ENCODE data around the gene RHOD. TPM values are rescaled to one million over a fixed set of nuclear protein-coding genes. Genes with fewer than 3 reads are reported as not detected.

RHOD gene
- total and polyA plus RNA-seq, 10 of the 15 experiments (the other 5 are each of a cell fraction or from before 2014, with no cell fraction given): 0.15 to 2.6 (median 1.9) TPM; not detected in 2

GRCh38 chr11:67043572-67044349 is 12.9 kb upstream of the RHOD start:
- H2AFZ ChIP-seq (ENCODE audit: control insufficient read depth, low read depth, low read length): no peak overlapping the region
- H3K27ac ChIP-seq (ENCODE audit: control insufficient read depth, insufficient read depth): no peak overlapping the region
- no peak overlapping the region for H3K9ac ChIP-seq (ENCODE audit: control insufficient read depth, insufficient read depth, low read length)
- H3K9me3 ChIP-seq (replicated peaks; ENCODE audit: control insufficient read depth, insufficient read depth, low read length): no peaks in the 10 kb centered on the region
- no peak for FAIRE-seq
- ATAC-seq: no peak
- no TSS peak for BruUV-seq (replicated peaks)
- ChIA-PET SMC1A (ENCODE audit: uncharacterized antibody, unreplicated experiment) (interaction anchor here (1.0 kb wide), 1 partner anchor 29 kb away, joined by 3 read pairs; no protein-coding TSS in a partner anchor), CTCF (interaction anchor here (0.9 kb wide), 1 partner anchor 18 kb away, joined by 3 read pairs; no protein-coding TSS in a partner anchor), RAD21 (ENCODE audit: unreplicated experiment) (interaction anchor here (1.3 kb wide), 1 partner anchor 18 kb away, joined by 3 read pairs; no protein-coding TSS in a partner anchor), POLR2A (interaction anchor here (0.6 kb wide), 1 partner anchor 441 kb away, joined by 3 read pairs; no protein-coding TSS in a partner anchor)
- no peak for DNase-seq (ENCODE audit: low read depth, low spot score)
- no peak overlapping the region for H3K4me2 ChIP-seq (ENCODE audit: control insufficient read depth, insufficient read depth)
- H3K36me3 ChIP-seq (ENCODE audit: control insufficient read depth in 2 of 2, insufficient read depth in 2 of 2, low read length in 1 of 2): no peaks in the 10 kb centered on the region
- no peaks in the 10 kb centered on the region for H4K20me1 ChIP-seq (ENCODE audit: control insufficient read depth, insufficient read depth)
- H3K79me2 ChIP-seq (ENCODE audit: control insufficient read depth, insufficient read depth, low read length): no peaks in the 10 kb centered on the region
- intact Hi-C loops (cut with micrococcal nuclease; ENCODE audit: unreplicated experiment): no loop called here
- no peak for TF ChIP-seq NFXL1 (IDR thresholded peaks at IDR 0.05; ENCODE audit: borderline replicate concordance)
- WGBS (ENCODE audit: insufficient coverage, insufficient replicate concordance, low lambda C conversion rate, missing lambda C conversion rate): 79% methylated on average over 18 of the region's 18 CpGs
- H3K27me3 ChIP-seq (replicated peaks in 1 of 2; ENCODE audit: control insufficient read depth in 2 of 2, insufficient read depth in 2 of 2, low read length in 1 of 2): peaks cover 0 to 11% of the 10 kb centered on the region in 2 experiments; a peak in 3 of 4 replicates
- in situ Hi-C loops (cut with MboI): no loop called here
- H3K4me1 ChIP-seq (ENCODE audit: control insufficient read depth, insufficient read depth, low read length): peaks cover 22% of the 10 kb centered on the region
- H3K4me3 ChIP-seq: no peak overlapping the region

DNA sequence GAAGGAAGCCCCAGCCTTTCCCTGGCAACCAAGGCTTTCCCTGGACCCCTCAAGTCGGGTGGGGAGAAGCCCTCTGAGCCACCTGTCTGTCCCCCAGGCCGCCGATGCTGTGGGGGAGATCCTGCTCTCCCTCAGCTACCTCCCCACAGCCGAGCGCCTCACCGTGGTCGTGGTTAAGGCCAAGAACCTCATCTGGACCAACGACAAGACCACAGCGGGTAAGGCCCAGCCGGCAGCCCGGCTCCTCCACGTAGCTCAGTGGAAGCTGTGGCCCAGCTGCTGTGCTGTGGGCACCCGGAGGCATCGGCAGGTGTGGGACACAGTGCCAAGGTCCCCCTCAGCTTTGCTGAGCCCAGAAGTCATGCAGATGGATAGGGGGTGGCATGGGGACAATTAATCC is 12.2 kb upstream of the RHOD start:
- RAD21 ChIA-PET (ENCODE audit: unreplicated experiment): interaction anchor here (0.6 to 1.3 kb wide), 2 partner anchors 18 to 163 kb away, joined by 3 read pairs; no protein-coding TSS in a partner anchor
- no peaks in the 10 kb centered on the region for H3K9me3 ChIP-seq (replicated peaks; ENCODE audit: control insufficient read depth, insufficient read depth, low read length)
- DNase-seq (ENCODE audit: low read depth, low spot score) (no peak), ATAC-seq (no peak), FAIRE-seq (no peak)
- H3K4me1 ChIP-seq (ENCODE audit: control insufficient read depth, insufficient read depth, low read length): peaks cover 22% of the 10 kb centered on the region
- H4K20me1 ChIP-seq (ENCODE audit: control insufficient read depth, insufficient read depth): no peaks in the 10 kb centered on the region
- H3K4me2 ChIP-seq (ENCODE audit: control insufficient read depth, insufficient read depth): no peak overlapping the region
- intact Hi-C loops (cut with micrococcal nuclease; ENCODE audit: unreplicated experiment): no loop called here
- in situ Hi-C loops (cut with MboI): no loop called here
- POLR2A ChIA-PET: no interaction called here
- H3K36me3 ChIP-seq (ENCODE audit: control insufficient read depth in 2 of 2, insufficient read depth in 2 of 2, low read length in 1 of 2): no peaks in the 10 kb centered on the region
- H3K9ac ChIP-seq (ENCODE audit: control insufficient read depth, insufficient read depth, low read length): no peak overlapping the region
- H2AFZ ChIP-seq (ENCODE audit: control insufficient read depth, low read depth, low read length): no peak overlapping the region
- SMC1A ChIA-PET (ENCODE audit: uncharacterized antibody, unreplicated experiment): interaction anchor here (1.0 kb wide), 1 partner anchor 29 kb away, joined by 3 read pairs; no protein-coding TSS in a partner anchor
- WGBS (ENCODE audit: insufficient coverage, insufficient replicate concordance, low lambda C conversion rate, missing lambda C conversion rate): 45% methylated on average over 14 of the region's 14 CpGs
- CTCF ChIA-PET: interaction anchor here (0.9 kb wide), 1 partner anchor 65 kb away, joined by 3 read pairs; no protein-coding TSS in a partner anchor
- H3K27me3 ChIP-seq (replicated peaks in 1 of 2; ENCODE audit: control insufficient read depth in 2 of 2, insufficient read depth in 2 of 2, low read length in 1 of 2): peaks cover 0 to 11% of the 10 kb centered on the region in 2 experiments; a peak in 3 of 4 replicates
- H3K4me3 ChIP-seq: no peak overlapping the region
- no peak overlapping the region for H3K27ac ChIP-seq (ENCODE audit: control insufficient read depth, insufficient read depth)
- BruUV-seq (replicated peaks): no TSS peak
- H3K79me2 ChIP-seq (ENCODE audit: control insufficient read depth, insufficient read depth, low read length): no peaks in the 10 kb centered on the region
- TF ChIP-seq NFYB (IDR thresholded peaks at IDR 0.05; ENCODE audit: insufficient read depth, low read depth, low read length) (no peak), RUNX3 (IDR thresholded peaks at IDR 0.05; ENCODE audit: low read length) (peak; percentile 68), NR2C2 (IDR thresholded peaks at IDR 0.05; ENCODE audit: borderline replicate concordance, control insufficient read depth, insufficient read length, low read depth) (no peak), LARP7 (IDR thresholded peaks at IDR 0.05) (no peak), CBX5 (IDR thresholded peaks at IDR 0.05; ENCODE audit: low read depth) (no peak), MTA2 (IDR thresholded peaks at IDR 0.05; ENCODE audit: low read depth) (no peak), TCF12 (IDR thresholded peaks at IDR 0.05; ENCODE audit: low read depth, low read length) (0 out of 2 replicates have a peak, but pooled peaks have one; percentile 35)
- TF ChIP-seq, protein P1, sequence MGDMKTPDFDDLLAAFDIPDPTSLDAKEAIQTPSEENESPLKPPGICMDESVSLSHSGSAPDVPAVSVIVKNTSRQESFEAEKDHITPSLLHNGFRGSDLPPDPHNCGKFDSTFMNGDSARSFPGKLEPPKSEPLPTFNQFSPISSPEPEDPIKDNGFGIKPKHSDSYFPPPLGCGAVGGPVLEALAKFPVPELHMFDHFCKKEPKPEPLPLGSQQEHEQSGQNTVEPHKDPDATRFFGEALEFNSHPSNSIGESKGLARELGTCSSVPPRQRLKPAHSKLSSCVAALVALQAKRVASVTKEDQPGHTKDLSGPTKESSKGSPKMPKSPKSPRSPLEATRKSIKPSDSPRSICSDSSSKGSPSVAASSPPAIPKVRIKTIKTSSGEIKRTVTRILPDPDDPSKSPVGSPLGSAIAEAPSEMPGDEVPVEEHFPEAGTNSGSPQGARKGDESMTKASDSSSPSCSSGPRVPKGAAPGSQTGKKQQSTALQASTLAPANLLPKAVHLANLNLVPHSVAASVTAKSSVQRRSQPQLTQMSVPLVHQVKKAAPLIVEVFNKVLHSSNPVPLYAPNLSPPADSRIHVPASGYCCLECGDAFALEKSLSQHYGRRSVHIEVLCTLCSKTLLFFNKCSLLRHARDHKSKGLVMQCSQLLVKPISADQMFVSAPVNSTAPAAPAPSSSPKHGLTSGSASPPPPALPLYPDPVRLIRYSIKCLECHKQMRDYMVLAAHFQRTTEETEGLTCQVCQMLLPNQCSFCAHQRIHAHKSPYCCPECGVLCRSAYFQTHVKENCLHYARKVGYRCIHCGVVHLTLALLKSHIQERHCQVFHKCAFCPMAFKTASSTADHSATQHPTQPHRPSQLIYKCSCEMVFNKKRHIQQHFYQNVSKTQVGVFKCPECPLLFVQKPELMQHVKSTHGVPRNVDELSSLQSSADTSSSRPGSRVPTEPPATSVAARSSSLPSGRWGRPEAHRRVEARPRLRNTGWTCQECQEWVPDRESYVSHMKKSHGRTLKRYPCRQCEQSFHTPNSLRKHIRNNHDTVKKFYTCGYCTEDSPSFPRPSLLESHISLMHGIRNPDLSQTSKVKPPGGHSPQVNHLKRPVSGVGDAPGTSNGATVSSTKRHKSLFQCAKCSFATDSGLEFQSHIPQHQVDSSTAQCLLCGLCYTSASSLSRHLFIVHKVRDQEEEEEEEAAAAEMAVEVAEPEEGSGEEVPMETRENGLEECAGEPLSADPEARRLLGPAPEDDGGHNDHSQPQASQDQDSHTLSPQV (IDR thresholded peaks at IDR 0.05): no peak
